CD4-positive, alpha-beta T cell (primary cell): ENCODE results near the gene PTGES2. TPM values are rescaled to one million over a fixed set of nuclear protein-coding genes. Genes with fewer than 3 reads are reported as not detected.

Experiments
- ATAC-seq: fragments of 200-7000 bp; cut with Tn5 transposase; one replicate; pipeline ENCODE4 v1.10.0; 2022; ENCODE audit warnings: mild to moderate bottlenecking; ENCODE audit not compliant: poor library complexity
- CTCF ChIA-PET: fragments of 350-600 bp; sonication (Branson Sonifier 250); formaldehyde crosslinking; loops from one replicate; lab custom pipeline; 2021; ENCODE audit warnings: antibody characterized with exemption, inconsistent platforms; lab: Charles Lee
- POLR2A ChIA-PET: fragments of 350-600 bp; sonication (Branson Sonifier 250); formaldehyde crosslinking; loops from one replicate; lab custom pipeline; 2021; ENCODE audit warnings: antibody characterized with exemption, inconsistent platforms; lab: Charles Lee
- DNase-seq, 14 experiments: peaks; one replicate each; pipeline ENCODE4 v3.0.0-alpha.2; 2013 to 2020; ENCODE audit warnings: mixed read lengths in 2 of 14
- H3K27ac ChIP-seq, 2 donors: one replicate each; pipeline versions ENCODE4 v1.5.1 to v1.7.0; 2013; ENCODE audit warnings: low read length in 2 of 2, low read depth in 1 of 2, mild to moderate bottlenecking in 1 of 2
- H3K27me3 ChIP-seq, 2 experiments: 1 replicate in 1 of 2; 2 replicates in 1 of 2; pipeline versions ENCODE4 v1.6.1 to v1.7.0; 2013; ENCODE audit warnings: low read length in 2 of 2, control low read depth in 1 of 2, mild to moderate bottlenecking in 1 of 2, moderate library complexity in 1 of 2; ENCODE audit not compliant: insufficient read depth in 2 of 2, control insufficient read depth in 1 of 2
- H3K36me3 ChIP-seq: one replicate; pipeline ENCODE4 v1.6.1; 2013; ENCODE audit warnings: low read length, control low read depth; ENCODE audit not compliant: insufficient read depth
- H3K4me1 ChIP-seq: one replicate; pipeline ENCODE4 v1.6.1; 2013; ENCODE audit warnings: low read length, control low read depth; ENCODE audit not compliant: insufficient read depth
- H3K4me3 ChIP-seq: one replicate; pipeline ENCODE4 v1.5.1; 2013; ENCODE audit warnings: mild to moderate bottlenecking, low read length, moderate library complexity
- H3K9me3 ChIP-seq, 2 experiments: 1 replicate in 1 of 2; 2 replicates in 1 of 2; pipeline versions ENCODE4 v1.6.1 to v1.7.0; 2013; ENCODE audit warnings: low read length in 2 of 2, mild to moderate bottlenecking in 2 of 2, control low read depth in 1 of 2, moderate library complexity in 1 of 2; ENCODE audit not compliant: control insufficient read depth in 1 of 2, insufficient read depth in 1 of 2
- H3K27ac Mint-ChIP-seq: one replicate; pipeline ENCODE4 v1.8.0; 2020; ENCODE audit warnings: mixed read lengths
- H3K27me3 Mint-ChIP-seq: one replicate; pipeline ENCODE4 v1.8.0; 2021; ENCODE audit warnings: mixed read lengths
- H3K36me3 Mint-ChIP-seq: one replicate; pipeline ENCODE4 v1.8.0; 2021; ENCODE audit warnings: low read depth, mixed read lengths
- H3K4me1 Mint-ChIP-seq: one replicate; pipeline ENCODE4 v1.8.0; 2021; ENCODE audit warnings: low read depth, mixed read lengths
- H3K4me3 Mint-ChIP-seq: one replicate; pipeline ENCODE4 v1.8.0; 2020; ENCODE audit warnings: mild to moderate bottlenecking, mixed read lengths
- H3K9me3 Mint-ChIP-seq: one replicate; pipeline ENCODE4 v1.8.0; 2020; ENCODE audit warnings: mixed read lengths
- CTCF ChIP-seq: fragments of 200-600 bp; IDR thresholded peaks from one replicate; pipeline ENCODE4 v1.8.0; 2022; ENCODE audit warnings: antibody characterized with exemption, mild to moderate bottlenecking
- intact Hi-C, 2 experiments: fragments of 100-400 bp; cut with DNase I in 1 of 2; cut with micrococcal nuclease in 1 of 2; formaldehyde crosslinking; loops; one replicate each; pipeline versions ENCODE4 v1.15.1 to v1.9.0; 2023 to 2025; cut with DNase I, micrococcal nuclease
- total RNA-seq, 174 experiments: library from RNA in 2 of 174; stranded (reverse) in 2 of 174; gene quantifications; one replicate each; pipeline ENCODE4 v1.2.3 and lab custom pipeline; 2021 to 2026

The PTGES2 gene
- total RNA-seq, 2 experiments from 2014 or later, result 43.7 to 43.8 TPM

- Mint-ChIP-seq H3K36me3 (peaks cover 71% of the 10 kb centered on the region), H3K4me3 (no peak overlapping the region), H3K9me3 (no peaks in the 10 kb centered on the region), H3K27me3 (no peaks in the 10 kb centered on the region), H3K27ac (no peak overlapping the region), H3K4me1 (peaks cover 38% of the 10 kb centered on the region)
- POLR2A ChIA-PET, result interaction anchor here (0.6 to 1.7 kb wide), 3 partner anchors 11 to 716 kb away, joined by 3 to 9 read pairs (median 5); no protein-coding TSS in a partner anchor
- intact Hi-C loops, result loop anchor here in 1 of 2 experiments (5.0 to 10.0 kb wide), 2 partner anchors 49 to 152 kb away; no protein-coding TSS in a partner anchor
- no peaks in the 10 kb centered on the region for H3K9me3 ChIP-seq
- TF ChIP-seq CTCF, result no peak
- DNase-seq, result no peak
- no peak overlapping the region for H3K4me3 ChIP-seq
- H3K36me3 ChIP-seq, result peaks cover 88% of the 10 kb centered on the region
- CTCF ChIA-PET, result interaction anchor here (0.9 to 3.6 kb wide), 2 partner anchors 14 to 149 kb away, joined by 3 to 17 read pairs; no protein-coding TSS in a partner anchor
- ATAC-seq, result no peak
- H3K4me1 ChIP-seq, result peaks cover 50% of the 10 kb centered on the region
- H3K27ac ChIP-seq, result no peak overlapping the region
- H3K27me3 ChIP-seq, result no peaks in the 10 kb centered on the region
These were observed 23.3 kb downstream of the PTGES2 start for GRCh38 chr9:128104171-128104618.

- ChIA-PET CTCF (interaction anchor here (3.6 kb wide), 1 partner anchor 14 kb away, joined by 17 read pairs; no protein-coding TSS in a partner anchor), POLR2A (interaction anchor here (1.0 to 1.7 kb wide), 4 partner anchors 10 to 167 kb away, joined by 3 to 9 read pairs (median 3); partner anchors contain the start of genes NAIF1 and SLC25A25)
- H3K27me3 Mint-ChIP-seq, result no peaks in the 10 kb centered on the region
- ATAC-seq (peak; percentile 78), DNase-seq (peak in 12 of 14 experiments; percentile 21 to 69 (median 44))
- TF ChIP-seq CTCF, result peak; percentile 56
- Histone ChIP-seq H3K4me3 (no peak overlapping the region), H3K36me3 (peaks cover 87% of the 10 kb centered on the region), H3K27me3 (no peaks in the 10 kb centered on the region), H3K4me1 (peaks cover 56% of the 10 kb centered on the region), H3K27ac (peak overlapping the region in 1 of 2 donors; percentile 23), H3K9me3 (no peaks in the 10 kb centered on the region)
- intact Hi-C loops, result loop anchor here in 1 of 2 experiments (5.0 to 10.0 kb wide), 2 partner anchors 49 to 151 kb away; no protein-coding TSS in a partner anchor
- H3K27ac Mint-ChIP-seq, result peak overlapping the region; percentile 74
- no peak overlapping the region for H3K4me3 Mint-ChIP-seq
- peaks cover 44% of the 10 kb centered on the region for H3K4me1 Mint-ChIP-seq
- H3K36me3 Mint-ChIP-seq, result peaks cover 72% of the 10 kb centered on the region
- H3K9me3 Mint-ChIP-seq, result no peaks in the 10 kb centered on the region
These were observed 24.0 kb downstream of the PTGES2 start for GRCh38 chr9:128103589-128103962.

- H3K27me3 Mint-ChIP-seq, result no peaks in the 10 kb centered on the region
- Histone ChIP-seq H3K9me3 (no peaks in the 10 kb centered on the region), H3K27ac (peak overlapping the region in 1 of 2 donors; percentile 23), H3K27me3 (no peaks in the 10 kb centered on the region), H3K4me1 (peaks cover 61% of the 10 kb centered on the region), H3K4me3 (no peak overlapping the region), H3K36me3 (peaks cover 81% of the 10 kb centered on the region)
- H3K4me3 Mint-ChIP-seq, result no peak overlapping the region
- no peaks in the 10 kb centered on the region for H3K9me3 Mint-ChIP-seq
- peaks cover 72% of the 10 kb centered on the region for H3K36me3 Mint-ChIP-seq
- intact Hi-C loops, result loop anchor here in 1 of 2 experiments (5.0 to 10.0 kb wide), 2 partner anchors 48 to 151 kb away; no protein-coding TSS in a partner anchor
- ChIA-PET CTCF (no interaction called here), POLR2A (interaction anchor here (1.0 to 1.7 kb wide), 3 partner anchors 10 to 166 kb away, joined by 3 to 9 read pairs (median 3); partner anchors contain the start of genes NAIF1 and SLC25A25)
- TF ChIP-seq CTCF, result no peak
- ATAC-seq, result peak; percentile 31
- peak in 1 of 14 experiments; percentile 37 for DNase-seq
- H3K27ac Mint-ChIP-seq, result peak overlapping the region; percentile 74
- H3K4me1 Mint-ChIP-seq, result peaks cover 49% of the 10 kb centered on the region
These were observed 24.5 kb downstream of the PTGES2 start for GRCh38 chr9:128102861-128103588.
